Measurements from ENCODE around the gene PPY. TPM values are rescaled to one million over a fixed set of nuclear protein-coding genes. Genes with fewer than 3 reads are reported as not detected.

The PPY gene
- total and polyA plus RNA-seq, 2 donors (not counting 1 experiment from before 2014, with no cell fraction given) = not detected

GRCh38 chr17:43927060-43927864 lies 15.0 kb downstream of the PPY start:
- H3K36me3 ChIP-seq (ENCODE audit: control insufficient read depth, insufficient read depth, low read length) = no peaks in the 10 kb centered on the region
- no peak overlapping the region for H3K9ac ChIP-seq (ENCODE audit: insufficient read depth, low read length)
- H3K27ac ChIP-seq (ENCODE audit: insufficient read depth, low read length) = no peak overlapping the region
- no peaks in the 10 kb centered on the region for H3K79me2 ChIP-seq (ENCODE audit: control insufficient read depth, insufficient read depth, low read length)
- H3K9me3 ChIP-seq (ENCODE audit: control insufficient read depth, insufficient read depth, low read depth, low read length) = no peaks in the 10 kb centered on the region
- no peaks in the 10 kb centered on the region for H4K20me1 ChIP-seq (ENCODE audit: control insufficient read depth, extremely low read depth, insufficient read depth, low read length)
- no peak overlapping the region for H3K4me3 ChIP-seq (replicated peaks in 1 of 4; ENCODE audit: control extremely low read depth in 1 of 4, insufficient read depth in 1 of 4, low read depth in 3 of 4, low read length in 4 of 4)
- no peaks in the 10 kb centered on the region for H3K4me1 ChIP-seq (ENCODE audit: control insufficient read depth, extremely low read depth, insufficient read depth, low read length)
- no peak overlapping the region for H2AFZ ChIP-seq (ENCODE audit: low read length)
- DNase-seq (ENCODE audit: low read depth in 2 of 2) = no peak
- no peak overlapping the region for H3K4me2 ChIP-seq (ENCODE audit: extremely low read depth, insufficient read depth, low read length)
- TF ChIP-seq CTCF (conservative IDR thresholded peaks at IDR 0.05 in 1 of 2, IDR thresholded peaks at IDR 0.05 in 1 of 2; ENCODE audit: low read depth in 1 of 2, low read length in 2 of 2) (no peak), EZH2 (IDR thresholded peaks at IDR 0.05; ENCODE audit: low read length, missing control alignments) (no peak)
- H3K27me3 ChIP-seq (ENCODE audit: control insufficient read depth, insufficient read depth, low read length) = peaks cover 40% of the 10 kb centered on the region

DNA sequence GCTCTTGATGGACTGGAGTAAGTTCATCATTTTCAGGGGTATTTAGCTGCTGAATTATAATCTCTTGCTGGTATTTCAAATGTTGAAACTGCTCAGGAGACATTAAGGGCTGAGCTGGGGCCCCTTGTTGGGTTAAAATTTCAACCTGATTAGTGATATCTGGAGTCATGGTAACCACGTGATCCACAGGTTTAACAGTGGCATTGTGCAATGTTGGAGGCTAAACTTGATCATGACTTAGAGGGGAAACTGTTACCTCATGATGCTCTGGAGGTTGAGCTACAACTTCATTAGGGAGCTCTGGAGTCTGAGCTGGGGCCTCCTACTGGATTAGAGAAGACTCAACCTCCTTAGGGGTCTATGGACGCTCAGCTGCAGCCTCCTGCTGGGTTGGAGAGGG lies 17.7 kb downstream of the PPY start:
- TF ChIP-seq EZH2 (IDR thresholded peaks at IDR 0.05; ENCODE audit: low read length, missing control alignments) = no peak
- TF ChIP-seq CTCF (conservative IDR thresholded peaks at IDR 0.05 in 1 of 2, IDR thresholded peaks at IDR 0.05 in 1 of 2; ENCODE audit: low read depth in 1 of 2, low read length in 2 of 2) = no peak
- Histone ChIP-seq H3K9me3 (ENCODE audit: control insufficient read depth, insufficient read depth, low read depth, low read length) (no peaks in the 10 kb centered on the region), H2AFZ (ENCODE audit: low read length) (no peak overlapping the region), H4K20me1 (ENCODE audit: control insufficient read depth, extremely low read depth, insufficient read depth, low read length) (no peaks in the 10 kb centered on the region), H3K36me3 (ENCODE audit: control insufficient read depth, insufficient read depth, low read length) (no peaks in the 10 kb centered on the region), H3K27ac (ENCODE audit: insufficient read depth, low read length) (no peak overlapping the region), H3K9ac (ENCODE audit: insufficient read depth, low read length) (no peak overlapping the region), H3K4me2 (ENCODE audit: extremely low read depth, insufficient read depth, low read length) (no peak overlapping the region), H3K4me1 (ENCODE audit: control insufficient read depth, extremely low read depth, insufficient read depth, low read length) (no peaks in the 10 kb centered on the region), H3K27me3 (ENCODE audit: control insufficient read depth, insufficient read depth, low read length) (peaks cover 42% of the 10 kb centered on the region), H3K4me3 (replicated peaks in 1 of 4; ENCODE audit: control extremely low read depth in 1 of 4, insufficient read depth in 1 of 4, low read depth in 3 of 4, low read length in 4 of 4) (no peak overlapping the region), H3K79me2 (ENCODE audit: control insufficient read depth, insufficient read depth, low read length) (no peaks in the 10 kb centered on the region)
- DNase-seq (ENCODE audit: low read depth in 2 of 2) = no peak

DNA sequence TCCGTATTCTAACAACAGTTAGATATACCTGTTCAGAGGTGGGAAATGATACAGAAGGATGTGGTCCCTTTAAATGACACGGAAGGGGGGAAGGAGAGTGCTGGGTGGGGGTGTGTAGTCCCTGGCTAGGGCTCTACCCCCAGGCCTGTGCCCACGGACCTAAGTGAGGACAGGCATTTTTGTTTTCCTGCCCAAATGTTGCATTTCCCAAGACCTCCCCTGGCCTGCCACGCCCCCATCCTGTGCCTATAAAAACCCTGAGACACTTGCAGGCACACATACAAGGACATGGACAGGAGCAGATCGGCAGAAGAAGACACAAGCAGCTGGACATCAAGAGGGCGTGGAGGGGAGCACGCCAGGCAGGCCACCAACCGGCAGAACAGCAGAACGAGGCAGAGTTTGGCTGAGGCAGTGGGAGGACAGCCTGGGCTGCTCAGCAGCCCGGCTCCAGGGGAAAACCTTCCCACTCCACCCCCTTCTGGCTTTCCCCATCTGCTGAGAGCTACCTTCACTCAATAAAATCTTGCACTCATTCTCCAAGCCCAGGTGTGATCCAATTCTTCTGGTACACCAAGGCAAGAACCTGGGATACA lies 21.7 kb downstream of the PPY start:
- no peaks in the 10 kb centered on the region for H3K9me3 ChIP-seq (ENCODE audit: control insufficient read depth, insufficient read depth, low read depth, low read length)
- no peaks in the 10 kb centered on the region for H4K20me1 ChIP-seq (ENCODE audit: control insufficient read depth, extremely low read depth, insufficient read depth, low read length)
- H2AFZ ChIP-seq (ENCODE audit: low read length) = no peak overlapping the region
- H3K4me1 ChIP-seq (ENCODE audit: control insufficient read depth, extremely low read depth, insufficient read depth, low read length) = no peaks in the 10 kb centered on the region
- H3K4me2 ChIP-seq (ENCODE audit: extremely low read depth, insufficient read depth, low read length) = no peak overlapping the region
- H3K27ac ChIP-seq (ENCODE audit: insufficient read depth, low read length) = no peak overlapping the region
- TF ChIP-seq EZH2 (IDR thresholded peaks at IDR 0.05; ENCODE audit: low read length, missing control alignments) (no peak), CTCF (conservative IDR thresholded peaks at IDR 0.05 in 1 of 2, IDR thresholded peaks at IDR 0.05 in 1 of 2; ENCODE audit: low read depth in 1 of 2, low read length in 2 of 2) (no peak)
- peaks cover 28% of the 10 kb centered on the region for H3K27me3 ChIP-seq (ENCODE audit: control insufficient read depth, insufficient read depth, low read length)
- H3K36me3 ChIP-seq (ENCODE audit: control insufficient read depth, insufficient read depth, low read length) = no peaks in the 10 kb centered on the region
- no peak for DNase-seq (ENCODE audit: low read depth in 2 of 2)
- no peaks in the 10 kb centered on the region for H3K79me2 ChIP-seq (ENCODE audit: control insufficient read depth, insufficient read depth, low read length)
- H3K4me3 ChIP-seq (replicated peaks in 1 of 4; ENCODE audit: control extremely low read depth in 1 of 4, insufficient read depth in 1 of 4, low read depth in 3 of 4, low read length in 4 of 4) = no peak overlapping the region
- H3K9ac ChIP-seq (ENCODE audit: insufficient read depth, low read length) = no peak overlapping the region
